Ishikawa (cell line): ENCODE data around the gene STYK1.

Source experiments
- CEBPB ChIP-seq: IDR thresholded peaks from 2 replicates; pipeline ENCODE4 v1.6.1; 2012
- EGR1 ChIP-seq: IDR thresholded peaks from 2 replicates; pipeline ENCODE4 v1.6.1; 2012
- EP300 ChIP-seq: IDR thresholded peaks from 2 replicates; pipeline ENCODE4 v1.6.1; 2012; ENCODE audit warnings: borderline replicate concordance
- FOXM1 ChIP-seq: IDR thresholded peaks from 2 replicates; pipeline ENCODE4 v1.6.1; 2012; ENCODE audit warnings: low read depth, borderline replicate concordance
- MAX ChIP-seq: IDR thresholded peaks from 2 replicates; pipeline ENCODE4 v1.6.1; 2012
- NFIC ChIP-seq: IDR thresholded peaks from 2 replicates; pipeline ENCODE4 v1.6.1; 2012
- RAD21 ChIP-seq: IDR thresholded peaks from 2 replicates; pipeline ENCODE4 v1.6.1; 2012; ENCODE audit warnings: low read depth
- REST ChIP-seq: IDR thresholded peaks from 2 replicates; pipeline ENCODE4 v1.6.1; 2012; ENCODE audit warnings: low read depth, mild to moderate bottlenecking
- TAF1 ChIP-seq: IDR thresholded peaks from 2 replicates; pipeline ENCODE4 v1.6.1; 2012; ENCODE audit warnings: low read depth, mild to moderate bottlenecking
- TCF12 ChIP-seq: IDR thresholded peaks from 2 replicates; pipeline ENCODE4 v1.6.1; 2012; ENCODE audit warnings: low read depth
- TEAD4 ChIP-seq: IDR thresholded peaks from 2 replicates; pipeline ENCODE4 v1.6.1; 2012
- YY1 ChIP-seq: IDR thresholded peaks from 2 replicates; pipeline ENCODE4 v1.6.1; 2012; ENCODE audit warnings: low read depth
- ZBTB7A ChIP-seq: IDR thresholded peaks from 2 replicates; pipeline ENCODE4 v1.6.1; 2012; ENCODE audit warnings: low read depth

DNA sequence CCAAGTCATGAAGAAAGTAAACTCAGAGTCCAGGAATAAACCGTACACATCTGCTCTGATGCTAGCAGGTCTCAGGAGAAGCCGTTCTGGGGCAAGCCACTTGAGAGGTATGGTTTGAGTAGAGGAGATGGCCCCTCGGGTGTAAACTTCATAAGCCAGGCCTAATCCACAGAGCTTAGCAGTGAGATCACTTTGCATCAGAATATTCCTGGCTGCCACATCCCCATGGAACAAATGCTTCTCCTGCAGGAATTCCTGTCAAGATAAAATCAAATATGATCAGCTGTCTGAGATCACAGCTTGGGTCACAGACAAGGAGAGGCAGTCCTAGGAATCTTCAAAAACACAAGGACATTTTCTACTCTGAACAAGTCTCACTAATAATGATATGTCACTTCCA is 49.2 kb downstream of the STYK1 start:
- no peak for TF ChIP-seq MAX
- TF ChIP-seq EP300 = no peak
- no peak for TF ChIP-seq NFIC
- TF ChIP-seq CEBPB = no peak
- no peak for TF ChIP-seq EGR1
- TF ChIP-seq REST = no peak
- no peak for TF ChIP-seq RAD21
- no peak for TF ChIP-seq ZBTB7A
- TF ChIP-seq YY1 = no peak
- no peak for TF ChIP-seq TAF1
- TF ChIP-seq TEAD4 = no peak
- no peak for TF ChIP-seq TCF12
- no peak for TF ChIP-seq FOXM1
